Measurements from ENCODE around the gene CMTM7.
"Not testable (repeated sequence)": the region's sequence is repeated elsewhere in the genome, so short reads cannot be mapped to it uniquely, and the experiment has no call there.

CMTM7 gene

GRCh38 chr3:32383136-32383711, 8.4 kb upstream of the CMTM7 start:
- peak; percentile 97 for DNase-seq

GRCh38 chr3:32384938-32385337, 6.7 kb upstream of the CMTM7 start:
- DNase-seq, result no peak

GRCh38 chr3:32387512-32387911, 4.1 kb upstream of the CMTM7 start:
- no peak for DNase-seq

GRCh38 chr3:32389577-32389976, 2.1 kb upstream of the CMTM7 start:
- DNase-seq, result not testable (repeated sequence)

GRCh38 chr3:32392536-32393302, 1.1 kb downstream of the CMTM7 start:
- no peak for DNase-seq

DNA sequence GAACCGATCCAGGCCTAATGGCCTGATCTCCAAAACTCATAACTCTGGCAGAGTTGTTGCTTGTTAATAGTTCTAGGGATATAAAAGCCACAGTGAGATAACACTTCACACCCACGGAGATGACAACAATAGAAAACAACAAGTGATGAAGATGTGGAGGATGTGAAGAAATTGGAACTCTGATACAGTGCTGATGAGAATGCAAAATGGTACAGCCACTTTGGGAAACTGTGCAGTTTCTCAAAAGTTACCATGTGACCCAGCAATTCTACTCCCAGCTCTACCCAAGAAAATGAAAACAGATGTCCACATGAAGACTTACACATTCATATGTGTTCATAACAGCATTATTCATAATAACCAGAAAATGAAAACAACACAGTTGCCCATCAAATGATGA, 3.8 kb downstream of the CMTM7 start:
- DNase-seq, result no peak

GRCh38 chr3:32397941-32398340, 6.3 kb downstream of the CMTM7 start:
- no peak for DNase-seq

GRCh38 chr3:32398531-32398930, 6.9 kb downstream of the CMTM7 start:
- DNase-seq, result no peak

DNA sequence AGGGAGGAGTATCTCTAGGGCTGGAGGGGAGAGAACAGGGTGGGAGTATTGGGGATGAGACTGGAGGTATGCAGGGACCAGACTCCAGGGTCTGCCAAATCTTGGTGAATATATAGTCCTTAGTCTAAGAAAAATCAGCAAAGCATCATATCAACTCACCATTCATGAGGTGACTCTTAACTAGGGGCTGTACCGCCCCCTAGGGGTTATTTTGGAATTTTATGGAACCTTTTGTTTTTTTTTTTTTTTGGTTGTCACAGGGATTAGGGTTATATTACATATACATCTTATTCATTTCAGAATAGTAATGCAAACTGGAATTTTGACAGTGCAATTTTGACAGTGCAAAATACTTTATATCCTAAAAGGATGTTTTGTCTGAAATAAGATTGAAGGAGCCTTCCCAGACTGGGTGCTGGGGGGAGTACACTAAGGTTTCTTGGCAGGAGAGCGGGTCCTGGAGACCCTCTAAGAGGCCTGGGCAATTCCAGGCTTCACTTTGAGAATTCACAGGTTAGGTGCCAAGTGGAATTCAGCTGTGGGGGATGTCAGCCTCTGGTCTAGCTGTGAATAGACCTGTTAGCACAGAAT, 7.5 kb downstream of the CMTM7 start:
- no peak for DNase-seq

GRCh38 chr3:32401126-32401525, 9.5 kb downstream of the CMTM7 start:
- no peak for DNase-seq

GRCh38 chr3:32401556-32402081, 10.0 kb downstream of the CMTM7 start:
- peak; percentile 67 for DNase-seq

- DNase-seq, result no peak
Measured at GRCh38 chr3:32403663-32404062, 12.0 kb downstream of the CMTM7 start.

DNA sequence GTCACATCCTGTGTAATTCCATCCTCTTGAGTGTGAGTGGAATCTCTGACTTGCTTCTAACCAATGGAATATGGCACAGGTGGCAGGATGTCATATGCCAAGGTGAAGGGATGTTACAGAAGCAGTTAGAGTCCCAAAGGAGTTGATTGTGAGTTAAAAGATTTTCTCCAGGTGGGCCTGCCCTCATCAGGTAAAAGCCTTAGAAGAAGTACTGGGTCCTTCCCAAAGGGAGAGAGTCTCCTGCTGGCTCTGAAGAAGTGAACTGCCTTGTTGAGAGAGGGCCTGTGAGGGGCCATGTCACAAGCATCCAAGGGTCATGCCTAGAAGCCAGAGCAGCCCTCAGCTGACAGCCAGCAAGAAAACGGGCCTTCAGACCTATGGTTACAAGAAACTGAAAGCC, 13.1 kb downstream of the CMTM7 start:
- DNase-seq, result no peak

DNA sequence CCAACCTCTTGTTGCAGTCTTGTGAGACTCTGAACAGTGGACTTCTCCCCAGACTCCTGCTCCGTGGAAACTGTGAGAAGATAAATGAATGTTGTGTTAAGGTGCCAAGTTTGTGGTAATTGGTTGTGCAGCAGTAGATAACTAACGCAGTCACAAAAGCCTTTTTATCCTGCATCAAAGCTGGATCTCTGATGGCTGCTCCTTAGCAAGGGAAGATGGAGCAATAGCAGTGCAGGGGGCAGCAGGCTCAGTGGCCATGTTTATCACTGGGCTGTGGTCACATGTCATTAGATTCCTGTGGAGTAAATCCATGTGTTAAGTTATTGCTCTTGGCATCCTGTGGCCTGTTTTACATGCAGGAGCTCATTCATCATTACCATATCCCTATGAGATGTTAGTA, 13.5 kb downstream of the CMTM7 start:
- DNase-seq, result no peak

DNA sequence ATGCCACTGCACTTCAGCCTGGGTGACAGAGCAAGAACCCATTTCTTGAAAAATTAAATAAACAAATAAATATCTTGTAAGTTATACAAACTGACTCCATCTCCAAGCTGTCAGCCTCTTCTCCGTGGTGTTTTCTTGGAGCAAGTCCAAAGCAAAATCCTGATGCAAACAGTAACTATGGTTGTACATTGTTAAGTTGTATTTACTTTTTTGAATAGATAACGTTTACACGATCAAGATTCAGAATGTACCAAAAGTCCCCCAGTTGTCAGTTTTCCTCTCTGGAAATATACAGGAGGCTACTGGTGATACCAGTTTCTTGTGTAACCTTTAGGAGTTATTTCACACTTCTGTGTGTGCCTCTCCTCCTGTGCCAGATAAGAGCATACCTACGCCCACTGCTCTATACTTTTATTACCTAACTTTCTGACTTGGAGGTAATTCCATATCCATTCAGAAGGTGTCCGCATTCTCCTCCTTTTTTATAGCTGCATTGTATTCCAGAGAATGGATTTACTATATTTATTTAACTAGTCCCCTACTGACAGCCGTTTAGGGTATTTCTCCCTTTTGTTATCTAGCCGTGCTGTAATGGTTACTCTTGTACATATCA, 14.2 kb downstream of the CMTM7 start:
- no peak for DNase-seq

GRCh38 chr3:32406486-32407408, 15.1 kb downstream of the CMTM7 start:
- no peak for DNase-seq

GRCh38 chr3:32410367-32411246, 19.0 kb downstream of the CMTM7 start:
- peak; percentile 91 for DNase-seq

- no peak for DNase-seq
Measured at GRCh38 chr3:32411442-32411841, 19.8 kb downstream of the CMTM7 start.

DNA sequence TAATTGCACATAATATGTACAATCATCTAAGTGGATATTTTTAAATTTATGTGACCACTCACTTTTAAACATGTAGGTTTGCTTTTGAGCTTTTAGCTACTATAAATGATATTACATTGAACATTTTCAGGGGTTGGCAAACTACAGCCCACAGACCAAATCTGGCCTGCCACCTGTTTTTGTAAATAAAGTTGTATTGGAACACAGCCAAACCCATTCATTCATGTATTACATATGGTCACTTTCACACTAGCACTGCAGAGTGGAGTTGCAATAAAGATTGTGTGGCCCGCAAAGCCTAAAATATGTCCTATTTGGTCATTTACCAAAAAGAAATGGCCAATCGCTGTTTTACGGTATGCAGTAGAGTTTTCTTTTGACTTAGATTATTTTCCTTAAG, 21.2 kb downstream of the CMTM7 start:
- DNase-seq, result peak; percentile 49

GRCh38 chr3:32413845-32414521, 22.3 kb downstream of the CMTM7 start:
- DNase-seq, result peak; percentile 86

Data from NCI-H524 treated with DMSO at 0.1 percent for 48 hours (cell line).